GM20000 (cell line): Measurements from ENCODE around the gene MLPH.

Experiments
- DNase-seq: peaks from one replicate; pipeline ENCODE4 v3.0.0; 2012; ENCODE audit warnings: low spot score
- CTCF ChIP-seq: IDR thresholded peaks from 2 replicates; pipeline ENCODE4 v1.5.1; 2012; ENCODE audit warnings: mild to moderate bottlenecking, control low read depth; ENCODE audit errors: extremely low read depth, missing control alignments

MLPH gene

GRCh38 chr2:237540223-237540775 is 53.2 kb downstream of the MLPH start:
- no peak for DNase-seq
- TF ChIP-seq CTCF = no peak

GRCh38 chr2:237540823-237541222 is 53.8 kb downstream of the MLPH start:
- no peak for DNase-seq

GRCh38 chr2:237541243-237541642 is 54.2 kb downstream of the MLPH start:
- no peak for DNase-seq

More at GRCh38 chr2:237540823-237541222, 53.8 kb downstream of the MLPH start:
- TF ChIP-seq CTCF = no peak

GRCh38 chr2:237542001-237542704 is 55.1 kb downstream of the MLPH start:
- no peak for TF ChIP-seq CTCF
- no peak for DNase-seq

More at GRCh38 chr2:237541243-237541642, 54.2 kb downstream of the MLPH start:
- no peak for TF ChIP-seq CTCF

- no peak for TF ChIP-seq CTCF
- DNase-seq = no peak
These were observed 59.2 kb downstream of the MLPH start for GRCh38 chr2:237546040-237546875.

- TF ChIP-seq CTCF = no peak
- no peak for DNase-seq
These were observed 59.9 kb downstream of the MLPH start for GRCh38 chr2:237546876-237547395.
